Measurements from ENCODE around the gene LRRC9.
"Not testable (repeated sequence)": the region's sequence is repeated elsewhere in the genome, so short reads cannot be mapped to it uniquely, and the experiment has no call there.

Gene LRRC9

GRCh38 chr14:60095231-60095630 is 175.3 kb downstream of the LRRC9 start:
- DNase-seq (ENCODE audit: low read depth, low spot score): no peak
- H3K4me3 ChIP-seq (ENCODE audit: low read length): peak overlapping the region; percentile 78

DNA sequence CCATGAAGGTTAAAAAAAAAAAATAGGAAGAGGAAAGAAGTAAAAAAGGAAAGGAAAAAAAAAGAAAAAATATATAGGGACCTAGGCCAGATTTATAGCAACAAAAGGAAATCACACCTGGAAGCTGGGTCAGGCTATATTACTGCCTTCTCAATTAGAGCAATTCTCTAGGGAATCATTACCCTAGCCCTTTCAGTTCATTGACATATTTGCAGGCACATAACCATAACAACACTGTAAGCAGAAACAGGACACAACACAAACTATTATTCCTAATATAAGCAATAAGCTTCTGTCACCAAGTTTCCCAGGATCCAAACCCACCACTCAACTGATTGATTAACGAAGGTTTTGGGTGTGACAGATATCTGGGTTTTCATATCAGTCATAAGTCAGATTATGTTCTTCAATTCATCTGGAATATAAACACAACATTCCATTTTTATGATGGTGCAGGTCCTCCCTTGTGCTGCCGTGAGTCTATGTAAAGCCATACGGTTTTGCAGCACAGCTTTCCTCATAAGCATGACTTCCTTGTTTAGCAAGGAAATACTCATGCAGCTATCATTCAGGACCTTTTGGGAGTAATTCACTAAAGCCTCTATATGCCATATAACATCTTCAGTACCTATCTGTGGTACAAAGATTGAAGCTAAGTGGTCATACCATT is 176.0 kb downstream of the LRRC9 start:
- DNase-seq (ENCODE audit: low read depth, low spot score): no peak
- no peak overlapping the region for H3K4me3 ChIP-seq (ENCODE audit: low read length)

GRCh38 chr14:60097974-60098373 is 178.0 kb downstream of the LRRC9 start:
- H3K4me3 ChIP-seq (ENCODE audit: low read length): no peak overlapping the region
- DNase-seq (ENCODE audit: low read depth, low spot score): no peak

GRCh38 chr14:60099855-60100254 is 179.9 kb downstream of the LRRC9 start:
- not testable (repeated sequence) for DNase-seq (ENCODE audit: low read depth, low spot score); H3K4me3 ChIP-seq (ENCODE audit: low read length)

DNA sequence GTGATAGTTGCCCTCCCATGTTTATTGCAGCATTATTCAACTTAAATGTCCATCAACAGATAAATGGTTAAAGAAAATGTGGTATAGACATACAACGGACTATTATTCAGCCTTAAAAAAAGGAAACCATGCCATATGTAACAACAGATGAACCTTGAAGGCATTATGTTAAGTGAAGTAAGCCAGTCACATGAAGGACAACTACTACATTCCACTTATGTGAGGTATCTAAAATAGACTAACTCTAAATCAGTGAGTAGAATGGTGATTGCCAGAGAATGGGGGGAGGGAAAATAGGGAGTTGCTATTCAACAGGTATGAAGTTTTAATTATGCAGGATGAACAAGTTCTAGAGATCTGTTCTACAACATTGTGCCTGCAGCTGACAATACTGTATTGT is 181.8 kb downstream of the LRRC9 start:
- no peak for DNase-seq (ENCODE audit: low read depth, low spot score)
- no peak overlapping the region for H3K4me3 ChIP-seq (ENCODE audit: low read length)

DNA sequence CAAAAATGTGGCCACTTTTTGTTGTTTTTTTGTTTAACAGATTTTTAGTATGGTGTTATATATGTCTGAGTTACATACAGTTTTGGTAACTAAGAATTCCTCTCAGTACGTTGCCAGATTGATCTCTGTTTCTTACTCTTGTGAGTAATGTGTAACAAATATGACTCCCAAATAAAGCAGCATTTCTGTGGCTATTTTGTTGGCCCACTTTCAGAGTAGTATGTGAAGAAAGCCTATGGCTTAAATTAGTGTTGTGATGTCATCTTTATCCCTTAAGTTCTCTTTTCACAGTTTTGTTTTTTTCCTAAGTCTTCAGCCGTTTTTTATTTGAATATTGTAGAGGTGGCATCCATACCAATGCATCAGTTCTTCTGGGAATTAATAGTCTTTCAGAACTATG is 182.4 kb downstream of the LRRC9 start:
- no peak overlapping the region for H3K4me3 ChIP-seq (ENCODE audit: low read length)
- no peak for DNase-seq (ENCODE audit: low read depth, low spot score)

DNA sequence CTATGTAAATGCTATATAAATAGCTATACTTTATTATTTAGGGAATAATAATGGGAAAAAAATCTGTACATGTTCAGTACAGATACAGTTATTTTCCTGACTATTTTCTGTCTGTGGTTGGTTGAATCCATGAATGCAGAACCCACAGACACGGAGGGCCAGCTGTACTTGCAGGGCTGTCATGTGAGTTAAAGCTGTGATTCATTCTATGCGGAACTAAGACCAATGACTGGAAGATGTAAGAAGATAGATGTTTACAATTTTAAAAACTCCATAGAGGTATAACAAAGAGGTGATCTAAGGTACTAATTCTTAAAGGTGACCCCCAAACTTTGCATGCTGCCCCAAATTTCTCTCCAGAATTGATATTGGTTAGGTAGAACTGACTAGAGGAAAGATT is 186.4 kb downstream of the LRRC9 start:
- H3K4me3 ChIP-seq (ENCODE audit: low read length): no peak overlapping the region
- DNase-seq (ENCODE audit: low read depth, low spot score): no peak

GRCh38 chr14:60107477-60107876 is 187.5 kb downstream of the LRRC9 start:
- no peak for DNase-seq (ENCODE audit: low read depth, low spot score)

GRCh38 chr14:60111732-60112131 is 191.8 kb downstream of the LRRC9 start:
- H3K4me3 ChIP-seq (ENCODE audit: low read length): no peak overlapping the region
- no peak for DNase-seq (ENCODE audit: low read depth, low spot score)

More at GRCh38 chr14:60107477-60107876, 187.5 kb downstream of the LRRC9 start:
- no peak overlapping the region for H3K4me3 ChIP-seq (ENCODE audit: low read length)
